Caco-2 (cell line): ENCODE results near the gene HAND2. TPM values are rescaled to one million over a fixed set of nuclear protein-coding genes. Genes with fewer than 3 reads are reported as not detected.

Source experiments
- Bru-seq: library from RNA; stranded (reverse); fragments of 400-500 nt; gene quantifications from one replicate; lab custom pipeline; 2021; lab: Mats Ljungman, UMichigan
- BruChase-seq, 2 experiments: library from RNA; stranded (reverse); fragments of 400-500 nt; gene quantifications; one replicate each; lab custom pipeline; 2021; lab: Mats Ljungman, UMichigan
- BruUV-seq: library from RNA; stranded (reverse); fragments of 400-500 nt; replicated peaks from 2 replicates; lab custom pipeline; 2021; lab: Mats Ljungman, UMichigan
- CTCF ChIA-PET: fragments of 300-600 bp; sonication (Branson Sonifier 250); formaldehyde crosslinking; loops from one replicate; lab custom pipeline; 2022; ENCODE audit warnings: antibody characterized with exemption; lab: Charles Lee
- POLR2A ChIA-PET: fragments of 300-600 bp; sonication (Branson Sonifier 250); formaldehyde crosslinking; loops from one replicate; lab custom pipeline; 2022; ENCODE audit warnings: antibody characterized with exemption; lab: Charles Lee
- DNase-seq, 2 experiments: peaks; one replicate each; pipeline versions ENCODE4 v3.0.0 to v3.0.0-alpha.2; 2020 to 2022
- H3K27me3 ChIP-seq: replicated peaks from 2 replicates; pipeline ENCODE4 v1.6.0; 2011; ENCODE audit warnings: low read length; ENCODE audit not compliant: control insufficient read depth, insufficient read depth
- H3K36me3 ChIP-seq: 2 replicates; pipeline ENCODE4 v1.5.1; 2011; ENCODE audit warnings: low read length; ENCODE audit not compliant: control insufficient read depth, insufficient read depth
- H3K4me1 ChIP-seq: fragments of 250-450 bp; sonication (Bioruptor Pico); 2 replicates; pipeline ENCODE4 v1.5.1; 2020; ENCODE audit warnings: mild to moderate bottlenecking
- H3K4me3 ChIP-seq: 2 replicates; pipeline ENCODE4 v1.5.1; 2011; ENCODE audit warnings: low read depth, mild to moderate bottlenecking, control low read depth, low read length
- H3K9me3 ChIP-seq: fragments of 250-450 bp; sonication (Bioruptor Pico); 2 replicates; pipeline ENCODE4 v1.5.1; 2020; ENCODE audit warnings: mild to moderate bottlenecking, moderate library complexity
- H3K27ac Mint-ChIP-seq: one replicate; pipeline ENCODE4 v1.8.0; 2022; ENCODE audit warnings: mixed read lengths; ENCODE audit not compliant: unreplicated experiment
- H3K27me3 Mint-ChIP-seq: one replicate; pipeline ENCODE4 v1.8.0; 2022; ENCODE audit warnings: mixed read lengths; ENCODE audit not compliant: insufficient read depth, unreplicated experiment
- H3K36me3 Mint-ChIP-seq: one replicate; pipeline ENCODE4 v1.8.0; 2022; ENCODE audit warnings: mild to moderate bottlenecking, mixed read lengths; ENCODE audit not compliant: insufficient read depth, unreplicated experiment
- H3K4me1 Mint-ChIP-seq: one replicate; pipeline ENCODE4 v1.8.0; 2022; ENCODE audit warnings: low read depth, mixed read lengths; ENCODE audit not compliant: unreplicated experiment
- H3K4me3 Mint-ChIP-seq: one replicate; pipeline ENCODE4 v1.8.0; 2022; ENCODE audit warnings: mild to moderate bottlenecking, moderate library complexity, mixed read lengths; ENCODE audit not compliant: unreplicated experiment
- H3K9me3 Mint-ChIP-seq: one replicate; pipeline ENCODE4 v1.8.0; 2022; ENCODE audit warnings: mixed read lengths; ENCODE audit not compliant: unreplicated experiment
- CTCF ChIP-seq, 2 experiments: fragments of 200-600 bp in 1 of 2; IDR thresholded peaks; 1 replicate in 1 of 2; 2 replicates in 1 of 2; pipeline versions ENCODE4 v1.5.1 to v1.8.0; 2011 to 2022; ENCODE audit warnings: antibody characterized with exemption in 1 of 2, control low read depth in 1 of 2, inconsistent platforms in 1 of 2, low read depth in 1 of 2, low read length in 1 of 2, mild to moderate bottlenecking in 1 of 2, moderate library complexity in 1 of 2; ENCODE audit not compliant: insufficient read depth in 1 of 2, severe bottlenecking in 1 of 2, unreplicated experiment in 1 of 2
- intact Hi-C: fragments of 100-400 bp; cut with micrococcal nuclease; formaldehyde crosslinking; loops from one replicate; pipeline ENCODE4 v1.10.0; 2022; ENCODE audit not compliant: unreplicated experiment
- long read RNA-seq: library from polyadenylated mRNA; stranded (forward); transcript quantifications from one replicate; pipeline ENCODE4 v2.0.0, GENCODE V29; 2022
- total RNA-seq: library from RNA; stranded (reverse); gene quantifications from 2 replicates; pipeline ENCODE4 v1.2.3, GENCODE V29; 2022

Gene HAND2
- total RNA-seq (not detected in 2 replicates), Bru-seq, nascent RNA (not detected), BruChase-seq, experiment 1, labeled RNA remaining after a 2-hour chase (not detected), BruChase-seq, experiment 2, labeled RNA remaining after a 6-hour chase (not detected)
- long read RNA-seq, result 0 reads

GRCh38 chr4:173529477-173530325 lies at the start of gene HAND2:
Gene HAND2 (minus strand): TSS chr4:173530229. CDS start chr4:173529289, 940 bp downstream.
- Histone ChIP-seq H3K4me3 (no peak within 1 kb of the TSS), H3K27me3 (no peaks in the 10 kb centered on the region), H3K36me3 (no peaks in the 10 kb centered on the region), H3K4me1 (no peaks in the 10 kb centered on the region), H3K9me3 (no peaks in the 10 kb centered on the region)
- no peak for DNase-seq
- POLR2A ChIA-PET, result no interaction called here
- no peak for TF ChIP-seq CTCF (IDR thresholded peaks at IDR 0.05; ENCODE audit: insufficient read depth in 1 of 2, low read depth in 1 of 2, low read length in 1 of 2, severe bottlenecking in 1 of 2, unreplicated experiment in 1 of 2)
- no TSS peak for BruUV-seq
- H3K9me3 Mint-ChIP-seq, result no peaks in the 10 kb centered on the region
- H3K27ac Mint-ChIP-seq, result no peak within 1 kb of the TSS
- H3K4me1 Mint-ChIP-seq, result no peaks in the 10 kb centered on the region
- H3K36me3 Mint-ChIP-seq, result no peaks in the 10 kb centered on the region
- peaks cover 8% of the 10 kb centered on the region for H3K27me3 Mint-ChIP-seq
- CTCF ChIA-PET, result no interaction called here
- no peak within 1 kb of the TSS for H3K4me3 Mint-ChIP-seq
- intact Hi-C loops, result loop anchor here (10.0 kb wide), 1 partner anchor 205 kb away; no protein-coding TSS in a partner anchor

DNA sequence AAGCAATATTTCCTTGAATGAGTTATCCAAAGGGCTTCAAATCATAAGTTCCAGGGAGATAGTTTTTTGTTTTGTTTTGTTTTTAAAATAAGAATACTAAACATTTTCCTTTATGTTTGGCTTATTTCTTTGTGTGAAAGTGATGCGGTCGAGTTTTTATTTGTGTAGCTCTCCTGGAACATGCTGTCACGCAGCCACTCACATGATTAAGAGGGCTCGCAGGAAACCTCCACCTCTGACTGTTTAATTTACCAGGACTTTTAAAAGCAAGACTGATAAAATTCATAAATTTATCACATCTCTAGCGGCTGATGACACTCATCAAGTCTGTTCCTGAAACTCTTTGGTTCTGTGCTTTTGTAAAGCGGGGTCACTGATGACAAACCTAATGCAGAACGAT lies 48.9 kb upstream of the HAND2 start:
- no peaks in the 10 kb centered on the region for H3K9me3 ChIP-seq
- intact Hi-C loops, result no loop called here
- no TSS peak for BruUV-seq
- H3K4me1 Mint-ChIP-seq, result no peaks in the 10 kb centered on the region
- H3K9me3 Mint-ChIP-seq, result no peaks in the 10 kb centered on the region
- DNase-seq, result no peak
- no peaks in the 10 kb centered on the region for H3K27me3 ChIP-seq
- TF ChIP-seq CTCF (IDR thresholded peaks at IDR 0.05; ENCODE audit: insufficient read depth in 1 of 2, low read depth in 1 of 2, low read length in 1 of 2, severe bottlenecking in 1 of 2, unreplicated experiment in 1 of 2), result no peak
- no peak overlapping the region for H3K27ac Mint-ChIP-seq
- ChIA-PET CTCF (no interaction called here), POLR2A (no interaction called here)
- H3K36me3 Mint-ChIP-seq, result no peaks in the 10 kb centered on the region
- no peaks in the 10 kb centered on the region for H3K4me1 ChIP-seq
- H3K4me3 ChIP-seq, result no peak overlapping the region
- peaks cover 7% of the 10 kb centered on the region for H3K27me3 Mint-ChIP-seq
- H3K36me3 ChIP-seq, result no peaks in the 10 kb centered on the region
- no peak overlapping the region for H3K4me3 Mint-ChIP-seq

- peaks cover 7% of the 10 kb centered on the region for H3K27me3 Mint-ChIP-seq
- CTCF ChIA-PET, result no interaction called here
- no peak for TF ChIP-seq CTCF (IDR thresholded peaks at IDR 0.05; ENCODE audit: insufficient read depth in 1 of 2, low read depth in 1 of 2, low read length in 1 of 2, severe bottlenecking in 1 of 2, unreplicated experiment in 1 of 2)
- no peaks in the 10 kb centered on the region for H3K4me1 Mint-ChIP-seq
- H3K9me3 Mint-ChIP-seq, result no peaks in the 10 kb centered on the region
- H3K36me3 Mint-ChIP-seq, result no peaks in the 10 kb centered on the region
- no peaks in the 10 kb centered on the region for H3K36me3 ChIP-seq
- POLR2A ChIA-PET, result no interaction called here
- intact Hi-C loops, result no loop called here
- DNase-seq, result no peak
- no peaks in the 10 kb centered on the region for H3K9me3 ChIP-seq
- no TSS peak for BruUV-seq
- no peak overlapping the region for H3K4me3 ChIP-seq
- no peak overlapping the region for H3K4me3 Mint-ChIP-seq
- no peak overlapping the region for H3K27ac Mint-ChIP-seq
- H3K4me1 ChIP-seq, result no peaks in the 10 kb centered on the region
- H3K27me3 ChIP-seq, result no peaks in the 10 kb centered on the region
These were observed 47.9 kb upstream of the HAND2 start for GRCh38 chr4:173577963-173578362.
